MM.1S (cell line): ENCODE results near the gene HAUS7.

Experiments used
- DNase-seq: peaks from one replicate; pipeline ENCODE4 v3.0.0-alpha.2; 2015
- H2AFZ ChIP-seq: fragments of 300-600 bp; sonication (generic); 2 replicates; pipeline ENCODE4 v1.6.0; 2016; ENCODE audit warnings: antibody characterized with exemption, low read length
- H3F3A ChIP-seq: fragments of 300-600 bp; sonication (generic); 2 replicates; pipeline ENCODE4 v1.6.1; 2016; ENCODE audit warnings: mild to moderate bottlenecking, antibody characterized with exemption, low read length, moderate library complexity, mixed read lengths; ENCODE audit not compliant: insufficient read depth
- H3K27ac ChIP-seq: fragments of 300-600 bp; sonication (generic); 2 replicates; pipeline ENCODE4 v1.5.1; 2016; ENCODE audit warnings: mild to moderate bottlenecking, low read length
- H3K27me3 ChIP-seq: fragments of 300-600 bp; sonication (generic); replicated peaks from 2 replicates; pipeline ENCODE4 v1.6.0; 2016; ENCODE audit warnings: low read length; ENCODE audit not compliant: insufficient read depth
- H3K36me3 ChIP-seq: fragments of 300-600 bp; sonication (generic); replicated peaks from 2 replicates; pipeline ENCODE4 v1.6.1; 2016; ENCODE audit warnings: mild to moderate bottlenecking, low read length, mixed read lengths; ENCODE audit not compliant: insufficient read depth
- H3K4me1 ChIP-seq: fragments of 300-600 bp; sonication (generic); 2 replicates; pipeline ENCODE4 v1.6.1; 2016; ENCODE audit warnings: low read length, mixed read lengths
- H3K4me2 ChIP-seq: fragments of 300-600 bp; sonication (generic); 2 replicates; pipeline ENCODE4 v1.6.0; 2016; ENCODE audit warnings: low read depth, low read length
- H3K4me3 ChIP-seq: fragments of 300-600 bp; sonication (generic); 2 replicates; pipeline ENCODE4 v1.5.1; 2016; ENCODE audit warnings: low read length, mixed read lengths
- H3K79me2 ChIP-seq: fragments of 300-600 bp; sonication (generic); 2 replicates; pipeline ENCODE4 v1.6.1; 2016; ENCODE audit warnings: mixed run types, low read length, mixed read lengths
- H3K9ac ChIP-seq: fragments of 300-600 bp; sonication (generic); 2 replicates; pipeline ENCODE4 v1.6.1; 2016; ENCODE audit warnings: low read length, mixed read lengths
- H3K9me2 ChIP-seq: fragments of 300-600 bp; sonication (generic); replicated peaks from 2 replicates; pipeline ENCODE4 v1.6.1; 2016; ENCODE audit warnings: mild to moderate bottlenecking, low read length, mixed read lengths; ENCODE audit not compliant: insufficient read depth
- H3K9me3 ChIP-seq: fragments of 300-600 bp; sonication (generic); replicated peaks from 2 replicates; pipeline ENCODE4 v1.6.1; 2016; ENCODE audit warnings: mild to moderate bottlenecking, low read length, mixed read lengths; ENCODE audit not compliant: insufficient read depth
- H4K20me1 ChIP-seq: fragments of 300-600 bp; sonication (generic); 2 replicates; pipeline ENCODE4 v1.6.1; 2016; ENCODE audit warnings: mild to moderate bottlenecking, low read length, moderate library complexity, mixed read lengths; ENCODE audit not compliant: insufficient read depth
- CTCF ChIP-seq: fragments of 300-600 bp; sonication (generic); IDR thresholded peaks from 2 replicates; pipeline ENCODE4 v1.5.1; 2016; ENCODE audit warnings: antibody characterized with exemption, low read length, mixed read lengths
- EZH2 ChIP-seq: fragments of 300-600 bp; sonication (generic); optimal IDR thresholded peaks from 2 replicates; pipeline ENCODE3; 2017; ENCODE audit warnings: low read depth, mild to moderate bottlenecking, antibody characterized with exemption, low read length, mixed read lengths
- EZH2phosphoT487 ChIP-seq: fragments of 300-600 bp; sonication (generic); IDR thresholded peaks from 2 replicates; pipeline ENCODE4 v1.6.1; 2018; ENCODE audit warnings: antibody characterized with exemption, low read length

HAUS7 gene

GRCh38 chrX:153469811-153470410 is 465 bp downstream of the HAUS7 start:
- Histone ChIP-seq H2AFZ (peak overlapping the region; percentile 83), H3K4me1 (no peaks in the 10 kb centered on the region), H4K20me1 (no peaks in the 10 kb centered on the region), H3K79me2 (peaks cover 8% of the 10 kb centered on the region), H3K9me3 (no peaks in the 10 kb centered on the region), H3F3A (no peaks in the 10 kb centered on the region), H3K4me2 (peak overlapping the region; percentile 76), H3K36me3 (no peaks in the 10 kb centered on the region), H3K27me3 (peaks cover under 1% of the 10 kb centered on the region; the same call in 1 of the 2 replicates), H3K9ac (peak overlapping the region; percentile 72), H3K27ac (peak overlapping the region; percentile 27; the same call in 1 of the 2 replicates), H3K4me3 (peak overlapping the region; percentile 74), H3K9me2 (no peaks in the 10 kb centered on the region)
- DNase-seq: peak; percentile 29
- TF ChIP-seq EZH2phosphoT487 (no peak), CTCF (peak; percentile 18; the same call in 1 of the 2 replicates)

- no peaks in the 10 kb centered on the region for H4K20me1 ChIP-seq
- no peak for TF ChIP-seq EZH2
- no peak for TF ChIP-seq CTCF
- no peak for TF ChIP-seq EZH2phosphoT487
Observed at GRCh38 chrX:153468008-153468580, 2.3 kb downstream of the HAUS7 start.

GRCh38 chrX:153465691-153466380 is 4.5 kb downstream of the HAUS7 start:
- no peak overlapping the region for H3K4me3 ChIP-seq
- H4K20me1 ChIP-seq: no peaks in the 10 kb centered on the region
- no peaks in the 10 kb centered on the region for H3K9me2 ChIP-seq
- no peaks in the 10 kb centered on the region for H3F3A ChIP-seq
- no peak for TF ChIP-seq EZH2phosphoT487
- no peak for TF ChIP-seq EZH2
- no peak for TF ChIP-seq CTCF
- H3K9ac ChIP-seq: no peak overlapping the region
- no peak overlapping the region for H3K27ac ChIP-seq
- H3K27me3 ChIP-seq: no peaks in the 10 kb centered on the region
- H3K36me3 ChIP-seq: no peaks in the 10 kb centered on the region; the same call in 1 of the 2 replicates
- no peak for DNase-seq
- no peak overlapping the region for H2AFZ ChIP-seq
- no peaks in the 10 kb centered on the region for H3K4me1 ChIP-seq
- peaks cover 8% of the 10 kb centered on the region for H3K79me2 ChIP-seq
- no peak overlapping the region for H3K4me2 ChIP-seq
- no peaks in the 10 kb centered on the region for H3K9me3 ChIP-seq

More at GRCh38 chrX:153468008-153468580, 2.3 kb downstream of the HAUS7 start:
- H3F3A ChIP-seq: no peaks in the 10 kb centered on the region
- H3K4me2 ChIP-seq: no peak overlapping the region
- DNase-seq: no peak
- H3K4me1 ChIP-seq: no peaks in the 10 kb centered on the region
- no peak overlapping the region for H3K9ac ChIP-seq
- no peaks in the 10 kb centered on the region for H3K27me3 ChIP-seq
- peaks cover 8% of the 10 kb centered on the region for H3K79me2 ChIP-seq
- H2AFZ ChIP-seq: no peak overlapping the region
- no peak overlapping the region for H3K27ac ChIP-seq
- no peaks in the 10 kb centered on the region; the same call in 1 of the 2 replicates for H3K36me3 ChIP-seq
- H3K9me3 ChIP-seq: no peaks in the 10 kb centered on the region
- no peaks in the 10 kb centered on the region for H3K9me2 ChIP-seq
- no peak overlapping the region for H3K4me3 ChIP-seq
